Endothelial cell of umbilical vein (primary cell): ENCODE results near the gene ANKRD33. TPM values are rescaled to one million over a fixed set of nuclear protein-coding genes. Genes with fewer than 3 reads are reported as not detected.

Source experiments
- BruUV-seq: library from RNA; stranded (reverse); fragments of 400-500 nt; replicated peaks from 2 replicates; lab custom pipeline; 2021; lab: Mats Ljungman, UMichigan
- CTCF ChIA-PET: fragments of 300-600, 350-600 bp; sonication (Branson Sonifier 250); formaldehyde crosslinking; loops from one replicate; lab custom pipeline; 2021; ENCODE audit warnings: antibody characterized with exemption, inconsistent platforms; lab: Charles Lee
- POLR2A ChIA-PET: fragments of 300-600, 350-600 bp; sonication (Branson Sonifier 250); formaldehyde crosslinking; loops from one replicate; lab custom pipeline; 2021; ENCODE audit warnings: antibody characterized with exemption, inconsistent platforms; lab: Charles Lee
- DNase-seq: peaks from one replicate; pipeline ENCODE4 v3.0.0-alpha.2; 2011; ENCODE audit warnings: low read depth, low spot score
- FAIRE-seq: peaks from 2 replicates; lab custom pipeline; 2011; peaks lifted over from hg19 to GRCh38; lab: Jason Lieb, UNC
- H2AFZ ChIP-seq: 2 replicates; pipeline ENCODE4 v1.6.0; 2012; ENCODE audit warnings: low read depth, low read length, control low read depth, inconsistent platforms
- H3K27ac ChIP-seq: 2 replicates; pipeline ENCODE4 v1.5.1; 2011; ENCODE audit warnings: low read depth, mild to moderate bottlenecking, control low read depth, low read length, moderate library complexity; ENCODE audit not compliant: insufficient read depth
- H3K27me3 ChIP-seq, 2 experiments: 2 replicates each; pipeline versions ENCODE4 v1.6.0 to v1.6.1; 2011; ENCODE audit warnings: low read length in 2 of 2, mixed read lengths in 1 of 2; ENCODE audit not compliant: control insufficient read depth in 2 of 2, insufficient read depth in 2 of 2
- H3K36me3 ChIP-seq, 2 experiments: 2 replicates in 1 of 2; 3 replicates in 1 of 2; pipeline ENCODE4 v1.5.1; 2011; ENCODE audit warnings: low read length in 2 of 2, mild to moderate bottlenecking in 1 of 2, moderate library complexity in 1 of 2; ENCODE audit not compliant: control insufficient read depth in 2 of 2, insufficient read depth in 2 of 2; ENCODE audit errors: extremely low read depth in 1 of 2
- H3K4me1 ChIP-seq: 3 replicates; pipeline ENCODE4 v1.5.1; 2011; ENCODE audit warnings: mild to moderate bottlenecking, low read length; ENCODE audit not compliant: control insufficient read depth, insufficient read depth; ENCODE audit errors: extremely low read depth
- H3K4me2 ChIP-seq: 2 replicates; pipeline ENCODE4 v1.6.1; 2011; ENCODE audit warnings: low read length, control low read depth, mixed read lengths; ENCODE audit not compliant: insufficient read depth
- H3K4me3 ChIP-seq, 3 experiments: fragments of 200-600 bp in 1 of 3; sonication (generic), shearing (Covaris generic) in 1 of 3; replicated peaks in 1 of 3; 2 replicates each; pipeline ENCODE4 v1.5.1; 2011 to 2016; ENCODE audit warnings: control low read depth in 3 of 3, low read length in 3 of 3, mild to moderate bottlenecking in 2 of 3, inconsistent platforms in 1 of 3, low read depth in 1 of 3, moderate library complexity in 1 of 3; ENCODE audit not compliant: insufficient read depth in 1 of 3
- H3K79me2 ChIP-seq: 2 replicates; pipeline ENCODE4 v1.6.0; 2012; ENCODE audit warnings: low read length, inconsistent platforms; ENCODE audit not compliant: control insufficient read depth, insufficient read depth
- H3K9ac ChIP-seq: replicated peaks from 2 replicates; pipeline ENCODE3; 2011; ENCODE audit warnings: low read length, control low read depth; ENCODE audit not compliant: insufficient read depth; ENCODE audit errors: extremely low read depth
- H3K9me1 ChIP-seq: replicated peaks from 3 replicates; pipeline ENCODE4 v1.6.0; 2011; ENCODE audit warnings: mild to moderate bottlenecking, low read length; ENCODE audit not compliant: control insufficient read depth, insufficient read depth; ENCODE audit errors: extremely low read depth
- H3K9me3 ChIP-seq: replicated peaks from 2 replicates; pipeline ENCODE4 v1.5.1; 2012; ENCODE audit warnings: low read length, inconsistent platforms; ENCODE audit not compliant: control insufficient read depth, insufficient read depth
- H4K20me1 ChIP-seq: replicated peaks from 2 replicates; pipeline ENCODE3; 2011; ENCODE audit warnings: mild to moderate bottlenecking, low read length; ENCODE audit not compliant: control insufficient read depth, insufficient read depth; ENCODE audit errors: extremely low read depth
- CTCF ChIP-seq, 2 donors: IDR thresholded peaks; 1 replicate in 1 of 2; 2 replicates in 1 of 2; pipeline ENCODE4 v1.5.1; 2011; ENCODE audit warnings: low read length in 2 of 2, mild to moderate bottlenecking in 2 of 2, moderate library complexity in 2 of 2, control low read depth in 1 of 2, inconsistent platforms in 1 of 2, low read depth in 1 of 2; ENCODE audit not compliant: insufficient read depth in 1 of 2; ENCODE audit errors: extremely low read depth in 1 of 2
- EZH2 ChIP-seq: IDR thresholded peaks from 2 replicates; pipeline ENCODE4 v1.6.1; 2012; ENCODE audit warnings: borderline replicate concordance, low read depth, mild to moderate bottlenecking, moderate library complexity, low read length, inconsistent platforms; ENCODE audit not compliant: severe bottlenecking
- FOS ChIP-seq: IDR thresholded peaks from 2 replicates; pipeline ENCODE4 v1.6.1; 2011; ENCODE audit warnings: mild to moderate bottlenecking, low read length, moderate library complexity, borderline replicate concordance; ENCODE audit not compliant: insufficient read depth
- GATA2 ChIP-seq: IDR thresholded peaks from 2 replicates; pipeline ENCODE4 v1.7.0; 2011; ENCODE audit warnings: low read depth, mild to moderate bottlenecking, moderate library complexity, mixed read lengths, low read length; ENCODE audit not compliant: insufficient read length, insufficient read depth
- JUN ChIP-seq: IDR thresholded peaks from 2 replicates; pipeline ENCODE4 v1.6.1; 2011; ENCODE audit warnings: borderline replicate concordance, low read depth; ENCODE audit not compliant: insufficient read length, insufficient read depth
- MAX ChIP-seq: IDR thresholded peaks from 2 replicates; pipeline ENCODE4 v1.6.1; 2011; ENCODE audit not compliant: insufficient read depth, insufficient read length
- MYC ChIP-seq: IDR thresholded peaks from one replicate; pipeline ENCODE4 v1.6.1; 2011; ENCODE audit warnings: mild to moderate bottlenecking, low read depth, low read length
- POLR2A ChIP-seq: IDR thresholded peaks from 2 replicates; pipeline ENCODE4 v1.6.1; 2012; ENCODE audit warnings: low read depth, mild to moderate bottlenecking, control low read depth, low read length
- POLR2AphosphoS5 ChIP-seq: IDR thresholded peaks from 2 replicates; pipeline ENCODE4 v1.6.1; 2012; ENCODE audit warnings: low read depth, mild to moderate bottlenecking, control low read depth, low read length, moderate library complexity; ENCODE audit not compliant: insufficient read depth
- dilution Hi-C: fragments of 300-500 bp; cut with MboI; formaldehyde crosslinking; loops from one replicate; pipeline ENCODE4 v1.15.0; 2019; ENCODE audit warnings: low sequenced_read_pairs; ENCODE audit not compliant: extremely low pct_ligation_motif_present
- intact Hi-C: fragments of 100-400 bp; cut with micrococcal nuclease; formaldehyde crosslinking; loops from one replicate; pipeline ENCODE4 v1.10.0; 2022
- polyA plus RNA-seq, 4 experiments: library from polyadenylated mRNA; depleted of rRNA in 3 of 4; stranded (reverse) in 3 of 4; unstranded in 1 of 4; fragments of >200 nt; gene quantifications; 2 replicates each; pipeline versions ENCODE4 v1.2.1 to v1.2.3, GENCODE V29; 2011 to 2012; ENCODE audit warnings: missing spikeins in 1 of 4
- total RNA-seq: library from RNA; stranded (reverse); gene quantifications from 2 replicates; pipeline ENCODE4 v1.2.3, GENCODE V29; 2021

Gene ANKRD33
- total and polyA plus RNA-seq, 2 donors (not counting 3 experiments of a cell fraction or from before 2014, with no cell fraction given), result 0.80 to 1.2 TPM

GRCh38 chr12:51863363-51863932 lies 24.5 kb upstream of the ANKRD33 start:
- H3K4me1 ChIP-seq, result no peaks in the 10 kb centered on the region
- intact Hi-C loops (no loop called here), dilution Hi-C loops (no loop called here)
- peak overlapping the region; percentile 76 for H2AFZ ChIP-seq
- no peaks in the 10 kb centered on the region for H3K79me2 ChIP-seq
- H3K9me3 ChIP-seq, result no peaks in the 10 kb centered on the region
- no TSS peak for BruUV-seq
- ChIA-PET CTCF (interaction anchor here (0.7 to 3.8 kb wide), 5 partner anchors 9 to 253 kb away, joined by 3 to 32 read pairs (median 8); no protein-coding TSS in a partner anchor), POLR2A (no interaction called here)
- no peak overlapping the region for H3K4me2 ChIP-seq
- H4K20me1 ChIP-seq, result no peaks in the 10 kb centered on the region
- no peaks in the 10 kb centered on the region for H3K36me3 ChIP-seq
- no peak overlapping the region for H3K27ac ChIP-seq
- FAIRE-seq (no peak), DNase-seq (no peak)
- no peaks in the 10 kb centered on the region for H3K27me3 ChIP-seq
- no peak overlapping the region for H3K4me3 ChIP-seq
- H3K9ac ChIP-seq, result no peak overlapping the region
- H3K9me1 ChIP-seq, result no peaks in the 10 kb centered on the region
- TF ChIP-seq GATA2, result no peak
- TF ChIP-seq POLR2AphosphoS5, result no peak
- no peak for TF ChIP-seq POLR2A
- TF ChIP-seq EZH2, result no peak

- Histone ChIP-seq H2AFZ (peak overlapping the region; percentile 76), H3K9ac (no peak overlapping the region)
Observed at GRCh38 chr12:51863933-51864832, 23.7 kb upstream of the ANKRD33 start.

More at GRCh38 chr12:51863933-51864832, 23.7 kb upstream of the ANKRD33 start:
- Histone ChIP-seq H3K27ac (no peak overlapping the region), H3K9me3 (no peaks in the 10 kb centered on the region), H3K4me3 (no peak overlapping the region), H3K4me2 (no peak overlapping the region), H3K27me3 (no peaks in the 10 kb centered on the region), H3K9me1 (no peaks in the 10 kb centered on the region), H3K4me1 (peaks cover 6% of the 10 kb centered on the region), H3K79me2 (no peaks in the 10 kb centered on the region), H3K36me3 (no peaks in the 10 kb centered on the region), H4K20me1 (no peaks in the 10 kb centered on the region)
- intact Hi-C loops, result no loop called here
- TF ChIP-seq JUN (no peak), MAX (no peak), EZH2 (no peak), MYC (no peak), POLR2AphosphoS5 (no peak), POLR2A (no peak), GATA2 (no peak), FOS (no peak), CTCF (IDR thresholded peaks at IDR 0.05; ENCODE audit: extremely low read depth in 1 of 2, insufficient read depth in 1 of 2, low read depth in 1 of 2, low read length in 2 of 2) (no peak)
- BruUV-seq, result no TSS peak
- dilution Hi-C loops, result no loop called here
- DNase-seq, result no peak
- no peak for FAIRE-seq
- POLR2A ChIA-PET, result interaction anchor here (0.9 kb wide), 1 partner anchor 11 kb away, joined by 3 read pairs; no protein-coding TSS in a partner anchor
- CTCF ChIA-PET, result interaction anchor here (0.7 to 3.8 kb wide), 6 partner anchors 9 to 253 kb away, joined by 3 to 32 read pairs (median 7); no protein-coding TSS in a partner anchor
